CD4-positive, alpha-beta T cell treated with Interferon alpha-2 for 1 hour (primary cell): ENCODE measurements around the gene CD177.
"Not testable (repeated sequence)": the region's sequence is repeated elsewhere in the genome, so short reads cannot be mapped to it uniquely, and the experiment has no call there.

Source experiments
- DNase-seq, 2 donors: peaks; one replicate each; pipeline ENCODE4 v3.0.0-alpha.2; 2020 to 2022

Gene CD177

GRCh38 chr19:43332058-43332922 is 21.2 kb upstream of the CD177 start:
- no peak for DNase-seq

DNA sequence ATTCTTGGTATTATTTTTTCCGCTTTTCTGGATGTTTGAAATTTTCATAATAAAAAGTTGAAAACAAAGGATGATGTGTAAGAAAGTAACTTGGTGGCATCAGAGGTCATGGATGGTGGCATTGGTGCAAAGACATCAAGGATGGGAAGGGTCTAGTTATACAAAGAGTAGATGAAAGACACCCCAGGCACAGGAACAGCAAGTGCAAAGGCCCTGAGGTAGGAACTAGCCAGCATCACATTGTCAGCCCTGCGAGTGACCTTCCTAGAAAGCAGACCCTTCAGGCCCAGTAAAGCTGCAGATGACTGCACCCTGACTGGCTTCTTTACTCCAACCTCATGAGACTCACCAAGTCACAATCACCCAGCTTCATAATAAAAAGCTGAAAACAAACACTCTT is 17.0 kb upstream of the CD177 start:
- DNase-seq, result not testable (repeated sequence)

- no peak for DNase-seq
These were observed 15.7 kb upstream of the CD177 start for GRCh38 chr19:43337737-43338136.

DNA sequence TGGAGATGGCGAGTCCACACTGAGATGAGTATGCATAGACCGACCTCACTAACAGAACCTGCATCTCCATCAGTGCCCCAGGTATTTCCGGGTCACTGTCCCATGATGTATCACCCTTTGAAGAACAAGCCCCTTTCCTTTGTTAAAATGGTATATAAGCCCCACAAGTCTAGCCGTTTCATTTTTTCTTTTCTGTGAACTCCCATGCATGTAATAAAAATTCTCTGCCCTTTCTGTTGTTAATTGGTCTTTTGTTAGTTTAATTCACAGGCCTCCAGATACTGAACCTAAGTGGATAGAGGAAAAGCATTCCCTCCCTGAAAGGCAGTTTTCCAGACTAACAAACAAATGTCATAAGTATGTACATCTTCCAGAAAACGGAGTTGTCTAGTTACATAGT is 15.0 kb upstream of the CD177 start:
- no peak for DNase-seq

DNA sequence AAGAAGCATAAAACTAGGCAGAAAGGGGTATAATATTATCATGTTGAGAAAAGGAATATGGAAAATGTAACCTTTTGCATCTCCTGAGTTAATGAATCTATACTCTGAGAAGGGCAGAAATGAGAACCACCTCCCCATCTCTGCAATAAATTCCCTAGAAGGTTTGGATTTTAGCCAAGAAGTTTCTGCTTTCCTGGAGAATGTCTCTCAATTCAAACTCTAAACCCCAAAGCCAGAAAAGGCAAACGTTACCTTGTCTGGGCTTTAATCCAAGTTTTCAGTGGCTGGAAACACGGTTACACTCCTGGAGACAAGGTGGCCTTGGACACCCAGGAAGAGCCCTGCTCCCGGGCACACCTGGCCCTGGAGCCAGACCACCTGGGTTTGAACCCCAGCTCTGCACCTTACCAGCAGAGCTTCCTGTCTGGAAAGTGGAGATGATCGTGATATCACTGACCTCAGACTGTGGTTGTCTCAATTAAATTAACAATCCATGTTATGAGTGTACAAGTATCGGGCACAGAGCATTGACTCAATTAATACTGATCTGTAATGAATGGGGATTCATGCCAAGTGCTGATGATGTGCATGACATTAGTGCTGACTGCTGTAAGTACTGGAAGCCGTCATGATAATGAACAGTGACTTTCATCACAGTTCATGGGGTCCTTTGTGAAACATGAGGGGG is 14.1 kb upstream of the CD177 start:
- DNase-seq, result not testable (repeated sequence)

- not testable (repeated sequence) for DNase-seq
These were observed 13.4 kb upstream of the CD177 start for GRCh38 chr19:43340101-43340500.

- DNase-seq, result not testable (repeated sequence)
These were observed 12.4 kb upstream of the CD177 start for GRCh38 chr19:43341098-43341497.

GRCh38 chr19:43342104-43342503 is 11.4 kb upstream of the CD177 start:
- not testable (repeated sequence) for DNase-seq

- not testable (repeated sequence) for DNase-seq
These were observed 9.1 kb upstream of the CD177 start for GRCh38 chr19:43344347-43344925.

- not testable (repeated sequence) for DNase-seq
These were observed 3.7 kb upstream of the CD177 start for GRCh38 chr19:43349813-43350212.

GRCh38 chr19:43351998-43352746 is 1.3 kb upstream of the CD177 start:
- DNase-seq, result no peak

- DNase-seq, result no peak
These were observed 780 bp downstream of the CD177 start for GRCh38 chr19:43354305-43354627.

DNA sequence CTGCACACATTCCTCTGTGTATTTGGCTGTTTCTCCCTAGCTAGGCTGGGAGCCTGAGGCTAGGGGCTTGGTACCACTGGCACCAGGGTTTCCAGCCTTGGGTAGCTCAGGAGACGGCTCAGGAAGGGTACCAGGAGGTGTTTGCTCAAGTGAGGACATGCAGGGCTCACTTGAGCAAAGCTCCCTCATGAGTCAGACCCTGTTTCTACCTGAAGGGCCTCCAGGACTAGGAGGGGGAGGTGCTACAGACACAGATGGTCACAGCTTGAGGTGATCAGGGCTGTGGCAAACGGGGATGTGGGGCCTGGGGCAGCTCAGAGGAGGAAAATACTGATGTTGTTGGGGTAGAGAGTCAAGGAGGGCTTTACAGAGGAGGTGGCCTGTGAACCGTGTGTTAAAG is 3.3 kb downstream of the CD177 start:
- not testable (repeated sequence) for DNase-seq

DNA sequence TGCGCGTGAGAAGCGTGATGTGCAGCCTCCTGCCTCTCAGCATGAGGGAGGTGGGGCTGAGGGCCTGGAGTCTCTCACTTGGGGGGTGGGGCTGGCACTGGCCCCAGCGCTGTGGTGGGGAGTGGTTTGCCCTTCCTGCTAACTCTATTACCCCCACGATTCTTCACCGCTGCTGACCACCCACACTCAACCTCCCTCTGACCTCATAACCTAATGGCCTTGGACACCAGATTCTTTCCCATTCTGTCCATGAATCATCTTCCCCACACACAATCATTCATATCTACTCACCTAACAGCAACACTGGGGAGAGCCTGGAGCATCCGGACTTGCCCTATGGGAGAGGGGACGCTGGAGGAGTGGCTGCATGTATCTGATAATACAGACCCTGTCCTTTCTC is 8.7 kb downstream of the CD177 start:
- DNase-seq, result no peak

DNA sequence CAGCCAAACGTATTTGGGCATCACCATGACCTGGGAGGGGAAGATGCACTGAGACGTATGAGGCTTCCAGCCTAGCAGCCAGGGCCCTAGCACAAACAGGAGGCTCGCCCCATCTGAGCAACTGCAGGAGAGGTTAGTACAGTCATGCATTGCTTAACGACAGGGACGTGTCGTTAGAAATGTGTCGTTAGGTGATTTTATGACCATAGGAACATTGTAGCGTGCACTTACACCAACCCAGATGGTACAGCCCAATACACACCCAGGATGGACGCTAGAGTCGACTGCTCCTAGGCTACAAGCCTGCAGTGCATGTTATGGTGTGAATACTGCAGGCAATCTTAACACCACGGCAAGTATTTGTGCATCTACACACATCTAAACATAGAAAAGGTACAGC is 9.3 kb downstream of the CD177 start:
- DNase-seq, result no peak

- DNase-seq, result not testable (repeated sequence)
These were observed 12.2 kb downstream of the CD177 start for GRCh38 chr19:43365677-43366076.

- DNase-seq, result no peak
These were observed 14.3 kb downstream of the CD177 start for GRCh38 chr19:43367822-43368221.

GRCh38 chr19:43368897-43369296 is 15.4 kb downstream of the CD177 start:
- not testable (repeated sequence) for DNase-seq

GRCh38 chr19:43371909-43372308 is 18.4 kb downstream of the CD177 start:
- DNase-seq, result no peak

DNA sequence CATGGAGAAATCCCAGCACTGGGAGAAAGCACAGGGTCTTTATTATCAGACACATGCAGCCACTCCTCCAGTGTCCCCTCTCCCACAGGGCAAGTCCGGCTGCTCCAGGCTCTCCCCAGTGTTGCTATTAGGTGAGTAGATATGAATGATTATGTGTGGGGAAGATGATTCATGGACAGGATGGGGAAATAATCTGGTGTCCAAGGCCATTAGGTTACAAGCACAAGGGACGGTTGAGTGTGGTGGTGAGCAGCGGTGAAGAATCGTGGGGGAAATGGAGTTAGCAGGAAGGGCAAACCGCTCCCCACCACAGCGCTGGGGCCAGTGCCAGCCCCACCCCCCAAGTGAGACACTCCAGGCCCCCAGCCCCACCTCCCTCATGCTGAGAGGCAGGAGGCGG is 19.0 kb downstream of the CD177 start:
- no peak for DNase-seq

DNA sequence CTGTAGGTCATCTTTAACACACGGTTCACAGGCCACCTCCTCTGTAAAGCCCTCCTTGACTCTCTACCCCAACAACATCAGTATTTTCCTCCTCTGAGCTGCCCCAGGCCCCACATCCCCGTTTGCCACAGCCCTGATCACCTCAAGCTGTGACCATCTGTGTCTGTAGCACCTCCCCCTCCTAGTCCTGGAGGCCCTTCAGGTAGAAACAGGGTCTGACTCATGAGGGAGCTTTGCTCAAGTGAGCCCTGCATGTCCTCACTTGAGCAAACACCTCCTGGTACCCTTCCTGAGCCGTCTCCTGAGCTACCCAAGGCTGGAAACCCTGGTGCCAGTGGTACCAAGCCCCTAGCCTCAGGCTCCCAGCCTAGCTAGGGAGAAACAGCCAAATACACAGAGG is 24.1 kb downstream of the CD177 start:
- not testable (repeated sequence) for DNase-seq

GRCh38 chr19:43380008-43380407 is 26.5 kb downstream of the CD177 start:
- DNase-seq, result no peak

- no peak for DNase-seq
These were observed 27.4 kb downstream of the CD177 start for GRCh38 chr19:43380771-43381386.
